Lower leg skin (tissue), 3 donors: ENCODE results near the gene UQCC2.

Experiments used
- POLR2A ChIP-seq, 2 donors: fragments of 450-650 bp; IDR thresholded peaks; one replicate each; pipeline ENCODE4 v1.6.1; 2016 to 2017; ENCODE audit warnings: antibody characterized with exemption in 2 of 2, mild to moderate bottlenecking in 1 of 2, moderate library complexity in 1 of 2
- TF ChIP-seq, protein P1 (sequence below), 3 donors: fragments of 450-650 bp; IDR thresholded peaks; one replicate each; pipeline ENCODE4 v1.5.1; 2016; ENCODE audit warnings: antibody characterized with exemption in 3 of 3, mild to moderate bottlenecking in 3 of 3, moderate library complexity in 2 of 3

DNA sequence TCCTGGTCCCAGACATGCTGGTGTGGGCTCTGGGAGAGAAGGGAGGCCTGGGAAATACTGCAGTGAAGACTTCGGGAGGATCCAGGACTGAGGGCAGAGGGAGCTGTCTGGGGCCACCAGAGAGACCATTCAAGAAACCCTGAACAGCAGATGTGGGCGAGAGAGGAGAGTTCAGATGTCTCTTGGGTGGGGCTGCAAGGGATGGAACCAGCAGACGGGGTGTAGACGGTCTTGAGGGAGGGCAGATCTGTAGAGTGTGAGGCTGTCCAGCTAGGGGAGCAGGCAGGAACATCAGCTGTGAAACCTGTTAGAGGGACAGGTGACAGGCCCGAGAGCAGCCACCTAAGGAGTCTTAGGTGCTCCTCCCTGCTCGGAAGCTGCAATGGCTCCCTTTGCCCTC is 51.5 kb downstream of the UQCC2 start:
- TF ChIP-seq, protein P1, sequence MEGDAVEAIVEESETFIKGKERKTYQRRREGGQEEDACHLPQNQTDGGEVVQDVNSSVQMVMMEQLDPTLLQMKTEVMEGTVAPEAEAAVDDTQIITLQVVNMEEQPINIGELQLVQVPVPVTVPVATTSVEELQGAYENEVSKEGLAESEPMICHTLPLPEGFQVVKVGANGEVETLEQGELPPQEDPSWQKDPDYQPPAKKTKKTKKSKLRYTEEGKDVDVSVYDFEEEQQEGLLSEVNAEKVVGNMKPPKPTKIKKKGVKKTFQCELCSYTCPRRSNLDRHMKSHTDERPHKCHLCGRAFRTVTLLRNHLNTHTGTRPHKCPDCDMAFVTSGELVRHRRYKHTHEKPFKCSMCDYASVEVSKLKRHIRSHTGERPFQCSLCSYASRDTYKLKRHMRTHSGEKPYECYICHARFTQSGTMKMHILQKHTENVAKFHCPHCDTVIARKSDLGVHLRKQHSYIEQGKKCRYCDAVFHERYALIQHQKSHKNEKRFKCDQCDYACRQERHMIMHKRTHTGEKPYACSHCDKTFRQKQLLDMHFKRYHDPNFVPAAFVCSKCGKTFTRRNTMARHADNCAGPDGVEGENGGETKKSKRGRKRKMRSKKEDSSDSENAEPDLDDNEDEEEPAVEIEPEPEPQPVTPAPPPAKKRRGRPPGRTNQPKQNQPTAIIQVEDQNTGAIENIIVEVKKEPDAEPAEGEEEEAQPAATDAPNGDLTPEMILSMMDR (IDR thresholded peaks at IDR 0.05): no peak
- TF ChIP-seq POLR2A (IDR thresholded peaks at IDR 0.05): no peak
